ENCODE results near the gene TMEM243. TPM values are rescaled to one million over a fixed set of nuclear protein-coding genes. Genes with fewer than 3 reads are reported as not detected.

The TMEM243 gene
- total and polyA plus RNA-seq, 2 of the 13 experiments (the other 11 are each of a cell fraction or from before 2014, with no cell fraction given): 25.1 to 31.2 TPM

DNA sequence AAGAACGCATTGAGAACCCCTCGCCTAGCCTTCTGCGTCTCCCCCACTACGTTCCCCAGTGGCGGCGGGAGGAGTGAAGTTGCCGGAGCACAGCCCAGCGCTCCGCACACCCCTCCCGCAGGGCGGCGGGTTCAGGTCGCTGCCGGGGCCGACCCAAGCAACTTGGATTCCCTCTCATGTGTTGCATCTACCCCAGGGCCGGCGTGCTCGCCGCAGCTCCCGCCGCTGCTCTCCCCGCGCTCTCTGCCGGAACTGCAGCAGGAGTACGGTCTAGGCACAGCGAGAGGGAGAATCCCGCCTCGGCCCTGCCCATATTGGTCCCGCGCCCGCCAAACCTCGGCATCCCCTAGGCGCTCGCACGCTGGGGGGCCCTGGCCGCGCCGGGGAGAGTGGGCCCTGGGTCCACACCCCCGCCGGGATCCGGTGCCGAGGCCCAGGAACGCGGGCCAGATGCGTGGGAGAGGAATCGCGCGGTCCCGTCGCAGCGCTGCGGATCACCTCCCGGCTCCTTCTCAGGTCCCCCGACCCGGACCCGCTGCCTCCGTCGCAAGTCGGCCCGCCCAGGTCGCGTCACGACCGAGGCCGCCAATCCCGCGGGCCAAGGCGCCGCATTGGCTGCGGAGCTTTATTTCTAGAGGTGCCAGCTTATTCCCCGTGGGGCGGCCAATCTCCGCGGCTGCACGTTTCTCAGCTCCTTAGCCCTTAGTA, 648 bp upstream of the TMEM243 start (continued):
- TF ChIP-seq, protein P1, sequence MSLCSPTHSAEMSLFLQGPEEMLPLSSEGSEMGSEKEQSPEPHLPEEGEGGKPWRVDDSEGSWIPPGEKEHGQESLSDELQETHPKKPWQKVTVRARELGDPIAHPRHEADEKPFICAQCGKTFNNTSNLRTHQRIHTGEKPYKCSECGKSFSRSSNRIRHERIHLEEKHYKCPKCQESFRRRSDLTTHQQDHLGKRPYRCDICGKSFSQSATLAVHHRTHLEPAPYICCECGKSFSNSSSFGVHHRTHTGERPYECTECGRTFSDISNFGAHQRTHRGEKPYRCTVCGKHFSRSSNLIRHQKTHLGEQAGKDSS (CRISPR knock-in tag; IDR thresholded peaks at IDR 0.05; ENCODE audit: borderline replicate concordance, low read depth): 0 out of 2 replicates have a peak, but pooled peaks have one; percentile 58
- peak; percentile 70; the same call in 1 of the 2 replicates for TF ChIP-seq ZBTB8A (CRISPR knock-in tag; IDR thresholded peaks at IDR 0.05; ENCODE audit: borderline replicate concordance, low read depth)
- TF ChIP-seq, protein P2, sequence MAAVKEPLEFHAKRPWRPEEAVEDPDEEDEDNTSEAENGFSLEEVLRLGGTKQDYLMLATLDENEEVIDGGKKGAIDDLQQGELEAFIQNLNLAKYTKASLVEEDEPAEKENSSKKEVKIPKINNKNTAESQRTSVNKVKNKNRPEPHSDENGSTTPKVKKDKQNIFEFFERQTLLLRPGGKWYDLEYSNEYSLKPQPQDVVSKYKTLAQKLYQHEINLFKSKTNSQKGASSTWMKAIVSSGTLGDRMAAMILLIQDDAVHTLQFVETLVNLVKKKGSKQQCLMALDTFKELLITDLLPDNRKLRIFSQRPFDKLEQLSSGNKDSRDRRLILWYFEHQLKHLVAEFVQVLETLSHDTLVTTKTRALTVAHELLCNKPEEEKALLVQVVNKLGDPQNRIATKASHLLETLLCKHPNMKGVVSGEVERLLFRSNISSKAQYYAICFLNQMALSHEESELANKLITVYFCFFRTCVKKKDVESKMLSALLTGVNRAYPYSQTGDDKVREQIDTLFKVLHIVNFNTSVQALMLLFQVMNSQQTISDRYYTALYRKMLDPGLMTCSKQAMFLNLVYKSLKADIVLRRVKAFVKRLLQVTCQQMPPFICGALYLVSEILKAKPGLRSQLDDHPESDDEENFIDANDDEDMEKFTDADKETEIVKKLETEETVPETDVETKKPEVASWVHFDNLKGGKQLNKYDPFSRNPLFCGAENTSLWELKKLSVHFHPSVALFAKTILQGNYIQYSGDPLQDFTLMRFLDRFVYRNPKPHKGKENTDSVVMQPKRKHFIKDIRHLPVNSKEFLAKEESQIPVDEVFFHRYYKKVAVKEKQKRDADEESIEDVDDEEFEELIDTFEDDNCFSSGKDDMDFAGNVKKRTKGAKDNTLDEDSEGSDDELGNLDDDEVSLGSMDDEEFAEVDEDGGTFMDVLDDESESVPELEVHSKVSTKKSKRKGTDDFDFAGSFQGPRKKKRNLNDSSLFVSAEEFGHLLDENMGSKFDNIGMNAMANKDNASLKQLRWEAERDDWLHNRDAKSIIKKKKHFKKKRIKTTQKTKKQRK (IDR thresholded peaks at IDR 0.05; ENCODE audit: low read length): no peak
- TF ChIP-seq ZNF496 (CRISPR knock-in tag; IDR thresholded peaks at IDR 0.05; ENCODE audit: insufficient replicate concordance): no peak
- TF ChIP-seq ZNF235 (CRISPR knock-in tag; IDR thresholded peaks at IDR 0.05; ENCODE audit: borderline replicate concordance): 0 out of 2 replicates have a peak, but pooled peaks have one; percentile 73
- 0 out of 2 replicates have a peak, but pooled peaks have one; percentile 24 for TF ChIP-seq ZNF83 (CRISPR knock-in tag; IDR thresholded peaks at IDR 0.05; ENCODE audit: borderline replicate concordance)
- TF ChIP-seq, protein P3, sequence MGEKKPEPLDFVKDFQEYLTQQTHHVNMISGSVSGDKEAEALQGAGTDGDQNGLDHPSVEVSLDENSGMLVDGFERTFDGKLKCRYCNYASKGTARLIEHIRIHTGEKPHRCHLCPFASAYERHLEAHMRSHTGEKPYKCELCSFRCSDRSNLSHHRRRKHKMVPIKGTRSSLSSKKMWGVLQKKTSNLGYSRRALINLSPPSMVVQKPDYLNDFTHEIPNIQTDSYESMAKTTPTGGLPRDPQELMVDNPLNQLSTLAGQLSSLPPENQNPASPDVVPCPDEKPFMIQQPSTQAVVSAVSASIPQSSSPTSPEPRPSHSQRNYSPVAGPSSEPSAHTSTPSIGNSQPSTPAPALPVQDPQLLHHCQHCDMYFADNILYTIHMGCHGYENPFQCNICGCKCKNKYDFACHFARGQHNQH (CRISPR knock-in tag; IDR thresholded peaks at IDR 0.05): 0 out of 2 replicates have a peak, but pooled peaks have one; percentile 17
- TF ChIP-seq TP53 (CRISPR knock-in tag; conservative IDR thresholded peaks at IDR 0.05): 0 out of 2 replicates have a peak, but pooled peaks have one; percentile 17
- TF ChIP-seq, protein P4, sequence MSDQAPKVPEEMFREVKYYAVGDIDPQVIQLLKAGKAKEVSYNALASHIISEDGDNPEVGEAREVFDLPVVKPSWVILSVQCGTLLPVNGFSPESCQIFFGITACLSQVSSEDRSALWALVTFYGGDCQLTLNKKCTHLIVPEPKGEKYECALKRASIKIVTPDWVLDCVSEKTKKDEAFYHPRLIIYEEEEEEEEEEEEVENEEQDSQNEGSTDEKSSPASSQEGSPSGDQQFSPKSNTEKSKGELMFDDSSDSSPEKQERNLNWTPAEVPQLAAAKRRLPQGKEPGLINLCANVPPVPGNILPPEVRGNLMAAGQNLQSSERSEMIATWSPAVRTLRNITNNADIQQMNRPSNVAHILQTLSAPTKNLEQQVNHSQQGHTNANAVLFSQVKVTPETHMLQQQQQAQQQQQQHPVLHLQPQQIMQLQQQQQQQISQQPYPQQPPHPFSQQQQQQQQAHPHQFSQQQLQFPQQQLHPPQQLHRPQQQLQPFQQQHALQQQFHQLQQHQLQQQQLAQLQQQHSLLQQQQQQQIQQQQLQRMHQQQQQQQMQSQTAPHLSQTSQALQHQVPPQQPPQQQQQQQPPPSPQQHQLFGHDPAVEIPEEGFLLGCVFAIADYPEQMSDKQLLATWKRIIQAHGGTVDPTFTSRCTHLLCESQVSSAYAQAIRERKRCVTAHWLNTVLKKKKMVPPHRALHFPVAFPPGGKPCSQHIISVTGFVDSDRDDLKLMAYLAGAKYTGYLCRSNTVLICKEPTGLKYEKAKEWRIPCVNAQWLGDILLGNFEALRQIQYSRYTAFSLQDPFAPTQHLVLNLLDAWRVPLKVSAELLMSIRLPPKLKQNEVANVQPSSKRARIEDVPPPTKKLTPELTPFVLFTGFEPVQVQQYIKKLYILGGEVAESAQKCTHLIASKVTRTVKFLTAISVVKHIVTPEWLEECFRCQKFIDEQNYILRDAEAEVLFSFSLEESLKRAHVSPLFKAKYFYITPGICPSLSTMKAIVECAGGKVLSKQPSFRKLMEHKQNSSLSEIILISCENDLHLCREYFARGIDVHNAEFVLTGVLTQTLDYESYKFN (CRISPR knock-in tag; conservative IDR thresholded peaks at IDR 0.05): no peak
- no peak for TF ChIP-seq ARNT (IDR thresholded peaks at IDR 0.05)
- TF ChIP-seq SP5 (CRISPR knock-in tag; IDR thresholded peaks at IDR 0.05; ENCODE audit: borderline replicate concordance, low read depth): no peak; the same call in 1 of the 2 replicates
- peak; percentile 57 for TF ChIP-seq ASH2L (IDR thresholded peaks at IDR 0.05; ENCODE audit: insufficient read length, low read depth, low read length)
- TF ChIP-seq MBNL3 (CRISPR knock-in tag; conservative IDR thresholded peaks at IDR 0.05): no peak
- peak; percentile 77 for TF ChIP-seq POLR2G (IDR thresholded peaks at IDR 0.05; ENCODE audit: low read depth, low read length)
- no peak for TF ChIP-seq SIN3B (IDR thresholded peaks at IDR 0.05; ENCODE audit: low read length)
- no peak for TF ChIP-seq THYN1 (CRISPR knock-in tag; IDR thresholded peaks at IDR 0.05; ENCODE audit: borderline replicate concordance, low read depth)
- TF ChIP-seq YEATS4 (CRISPR knock-in tag; IDR thresholded peaks at IDR 0.05; ENCODE audit: borderline replicate concordance): peak; percentile 46; the same call in 1 of the 2 replicates
- TF ChIP-seq DMAP1 (CRISPR knock-in tag; IDR thresholded peaks at IDR 0.05): peak; percentile 69
- TF ChIP-seq GATAD1 (CRISPR knock-in tag; IDR thresholded peaks at IDR 0.05): peak; percentile 30; the same call in 1 of the 2 replicates
